ENCODE measurements around the gene CTRL.
"Not testable (repeated sequence)": the region's sequence is repeated elsewhere in the genome, so short reads cannot be mapped to it uniquely, and the experiment has no call there.

CTRL gene

GRCh38 chr16:67922740-67923139 lies 8.9 kb downstream of the CTRL start:
- DNase-seq, result no peak

GRCh38 chr16:67922221-67922620 lies 9.4 kb downstream of the CTRL start:
- DNase-seq, result no peak

GRCh38 chr16:67919622-67920221 lies 11.9 kb downstream of the CTRL start:
- no peak for DNase-seq

- DNase-seq, result no peak
These were observed 13.8 kb downstream of the CTRL start for GRCh38 chr16:67917852-67918236.

GRCh38 chr16:67917140-67917851 lies 14.4 kb downstream of the CTRL start:
- no peak for DNase-seq

- no peak for DNase-seq
These were observed 15.6 kb downstream of the CTRL start for GRCh38 chr16:67915831-67916723.

GRCh38 chr16:67915496-67915769 lies 16.2 kb downstream of the CTRL start:
- DNase-seq, result not testable (repeated sequence)

- DNase-seq, result no peak
These were observed 16.7 kb downstream of the CTRL start for GRCh38 chr16:67914758-67915495.

GRCh38 chr16:67910158-67910557 lies 21.5 kb downstream of the CTRL start:
- DNase-seq, result no peak

- DNase-seq, result no peak
These were observed 22.5 kb downstream of the CTRL start for GRCh38 chr16:67909056-67909742.

GRCh38 chr16:67907397-67908180 lies 24.1 kb downstream of the CTRL start:
- no peak for DNase-seq

- no peak for DNase-seq
These were observed 28.8 kb downstream of the CTRL start for GRCh38 chr16:67902831-67903230.

- DNase-seq, result no peak
These were observed 29.9 kb downstream of the CTRL start for GRCh38 chr16:67901734-67902133.

GRCh38 chr16:67897231-67897630 lies 34.4 kb downstream of the CTRL start:
- DNase-seq, result no peak

GRCh38 chr16:67893743-67894399 lies 37.8 kb downstream of the CTRL start:
- DNase-seq, result no peak

GRCh38 chr16:67892899-67893742 lies 38.5 kb downstream of the CTRL start, which contains the start of gene PSKH1:
Gene PSKH1 (plus strand): TSS chr16:67893254. CDS start chr16:67908750, 15,496 bp downstream.
- DNase-seq, result peak; percentile 80 to 93

GRCh38 chr16:67892375-67892774 lies 39.3 kb downstream of the CTRL start:
- DNase-seq, result no peak

GRCh38 chr16:67888331-67888730 lies 43.3 kb downstream of the CTRL start:
- no peak for DNase-seq

- no peak for DNase-seq
These were observed 45.3 kb downstream of the CTRL start for GRCh38 chr16:67886387-67886786.

- DNase-seq, result no peak
These were observed 45.7 kb downstream of the CTRL start for GRCh38 chr16:67885976-67886375.
